Naive thymus-derived CD8-positive, alpha-beta T cell (primary cell): ENCODE data around the gene NELFA. TPM values are rescaled to one million over a fixed set of nuclear protein-coding genes. Genes with fewer than 3 reads are reported as not detected.

ENCODE experiments used
- ATAC-seq, 2 donors: fragments of 150-1000 bp; cut with Tn5 transposase in 1 of 2; sonication (Bioruptor Pico), chemical (Tn5 transposase) in 1 of 2; 1 replicate in 1 of 2; 2 replicates in 1 of 2; pipeline ENCODE4 v1.10.0; 2021; ENCODE audit warnings: mild to moderate bottlenecking in 2 of 2, moderate library complexity in 2 of 2
- POLR2A ChIA-PET: fragments of 350-600 bp; sonication (Branson Sonifier 250); formaldehyde crosslinking; loops from one replicate; lab custom pipeline; 2021; ENCODE audit warnings: antibody characterized with exemption; lab: Charles Lee
- DNase-seq, 10 donors: peaks; one replicate each; pipeline versions ENCODE4 v3.0.0 to v3.0.0-alpha.2; 2020 to 2022
- H3K27ac Mint-ChIP-seq, 10 donors: one replicate each; pipeline ENCODE4 v1.8.0; 2020 to 2022; ENCODE audit warnings: mild to moderate bottlenecking in 10 of 10, mixed read lengths in 10 of 10, moderate library complexity in 4 of 10, inconsistent platforms in 1 of 10
- H3K27me3 Mint-ChIP-seq, 5 donors: one replicate each; pipeline ENCODE4 v1.8.0; 2021 to 2022; ENCODE audit warnings: mixed read lengths in 5 of 5
- H3K36me3 Mint-ChIP-seq, 3 donors: one replicate each; pipeline ENCODE4 v1.8.0; 2020 to 2022; ENCODE audit warnings: mixed read lengths in 3 of 3, mild to moderate bottlenecking in 2 of 3, inconsistent platforms in 1 of 3
- H3K4me1 Mint-ChIP-seq, 4 donors: one replicate each; pipeline ENCODE4 v1.8.0; 2021 to 2022; ENCODE audit warnings: mixed read lengths in 4 of 4
- H3K4me3 Mint-ChIP-seq, 10 donors: one replicate each; pipeline ENCODE4 v1.8.0; 2020 to 2022; ENCODE audit warnings: mild to moderate bottlenecking in 10 of 10, mixed read lengths in 10 of 10, moderate library complexity in 6 of 10, inconsistent platforms in 1 of 10
- H3K9me3 Mint-ChIP-seq, 9 donors: one replicate each; pipeline ENCODE4 v1.8.0; 2020 to 2022; ENCODE audit warnings: mixed read lengths in 9 of 9, mild to moderate bottlenecking in 3 of 9, inconsistent platforms in 1 of 9, moderate library complexity in 1 of 9
- polyA plus RNA-seq, 3 donors: library from polyadenylated mRNA; unstranded; fragments of 300-500 nt; fragmentation: Illumina TruSeq; gene quantifications; one replicate each; pipeline ENCODE4 v1.2.3, GENCODE V29; 2021
- total RNA-seq, 8 experiments: library from RNA in 2 of 8; stranded (reverse) in 2 of 8; gene quantifications; one replicate each; pipeline ENCODE4 v1.2.3 and lab custom pipeline; 2021 to 2026

The NELFA gene
- total and polyA plus RNA-seq, 5 experiments from 2014 or later: 20.1 to 47.9 (median 37.8) TPM

DNA sequence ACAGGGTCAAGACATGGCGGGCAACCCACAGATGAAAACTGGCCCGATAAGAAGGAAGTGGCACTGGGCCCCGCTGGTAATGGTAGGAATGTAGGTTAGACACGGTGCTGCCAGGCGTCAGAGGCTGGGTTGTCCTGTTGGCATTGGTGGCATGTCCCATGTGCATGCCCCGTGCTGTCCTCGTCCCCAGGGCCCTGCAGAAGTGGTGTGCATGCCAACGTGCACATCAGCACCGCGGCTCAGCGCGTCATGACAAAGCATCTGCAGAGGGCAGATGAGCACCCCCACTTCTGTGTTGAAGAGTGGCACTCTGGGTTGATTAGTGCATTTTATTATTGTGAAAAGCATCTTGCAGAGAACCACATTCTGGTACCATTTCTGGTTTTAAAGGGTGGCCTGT is 35.6 kb downstream of the NELFA start:
- ATAC-seq (no peak), DNase-seq (no peak)
- Mint-ChIP-seq H3K27ac (peak overlapping the region in 1 of 10 donors; percentile 36), H3K27me3 (no peaks in the 10 kb centered on the region), H3K9me3 (no peaks in the 10 kb centered on the region), H3K36me3 (peaks cover 0 to 42% (median 10%) of the 10 kb centered on the region in 3 donors), H3K4me3 (no peak overlapping the region), H3K4me1 (peaks cover 0 to 4% (median 0%) of the 10 kb centered on the region in 4 donors)
- POLR2A ChIA-PET: no interaction called here

DNA sequence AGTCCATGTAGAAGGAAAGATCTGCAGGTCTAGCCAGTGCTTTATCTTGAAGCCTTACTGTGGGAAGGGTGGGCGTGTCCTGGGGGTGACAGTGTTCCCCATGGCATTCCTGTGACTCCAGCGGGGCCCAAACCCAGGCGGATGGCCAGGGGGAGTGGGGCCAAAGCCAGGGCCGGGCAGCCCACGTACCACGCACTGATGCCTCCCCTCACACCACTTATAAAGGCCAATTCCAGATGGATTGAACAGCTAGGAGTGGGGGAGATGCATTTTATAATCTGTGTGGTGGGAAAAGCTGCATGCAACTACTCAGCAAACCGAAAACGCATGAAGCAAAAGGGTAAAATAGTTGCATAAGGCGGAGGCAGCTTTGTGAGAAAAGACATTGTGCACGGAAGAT is 36.4 kb downstream of the NELFA start:
- peaks cover 0 to 37% (median 6%) of the 10 kb centered on the region in 3 donors for H3K36me3 Mint-ChIP-seq
- peaks cover 0 to 4% (median 0%) of the 10 kb centered on the region in 4 donors for H3K4me1 Mint-ChIP-seq
- DNase-seq (no peak), ATAC-seq (no peak)
- H3K4me3 Mint-ChIP-seq: no peak overlapping the region
- peak overlapping the region in 1 of 10 donors; percentile 43 for H3K27ac Mint-ChIP-seq
- H3K9me3 Mint-ChIP-seq: no peaks in the 10 kb centered on the region
- no peaks in the 10 kb centered on the region for H3K27me3 Mint-ChIP-seq
- POLR2A ChIA-PET: no interaction called here

DNA sequence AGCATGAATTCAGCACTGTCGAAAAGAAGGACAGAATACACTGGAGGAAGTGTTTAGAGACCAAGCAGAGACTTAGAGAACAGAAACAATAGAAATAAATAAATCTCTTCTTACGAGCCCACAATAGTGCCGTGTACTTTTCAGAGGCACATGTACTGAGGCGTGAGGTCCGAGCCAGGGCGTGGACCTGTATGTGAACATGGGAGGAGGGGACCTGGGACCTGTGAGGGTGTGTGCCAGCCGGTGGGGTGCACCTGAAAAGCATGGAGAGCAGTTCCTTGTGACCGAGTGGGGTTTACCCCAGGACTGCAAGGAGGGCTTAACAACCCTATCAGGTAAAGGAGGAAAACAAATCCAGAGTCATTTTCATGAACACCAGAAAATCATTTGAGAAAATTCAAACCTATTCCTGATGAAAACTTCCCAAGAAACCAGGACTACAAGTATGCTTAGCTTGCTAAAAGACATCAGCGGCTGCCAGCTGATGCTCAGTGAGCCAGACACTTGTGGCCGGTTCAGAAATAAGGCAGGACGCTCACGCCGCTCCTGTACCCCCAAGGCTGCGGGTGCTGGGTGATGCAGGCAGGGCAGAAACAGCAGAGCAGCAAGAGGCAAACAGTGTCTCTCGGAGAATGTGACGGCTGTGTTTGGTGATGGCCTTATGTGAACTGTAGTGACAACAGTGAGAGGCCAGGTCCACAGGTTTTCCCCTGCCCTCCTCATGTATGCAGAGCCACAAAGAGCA is 37.1 kb downstream of the NELFA start:
- POLR2A ChIA-PET: no interaction called here
- Mint-ChIP-seq H3K36me3 (peaks cover 0 to 34% (median 6%) of the 10 kb centered on the region in 3 donors), H3K4me3 (no peak overlapping the region)

DNA sequence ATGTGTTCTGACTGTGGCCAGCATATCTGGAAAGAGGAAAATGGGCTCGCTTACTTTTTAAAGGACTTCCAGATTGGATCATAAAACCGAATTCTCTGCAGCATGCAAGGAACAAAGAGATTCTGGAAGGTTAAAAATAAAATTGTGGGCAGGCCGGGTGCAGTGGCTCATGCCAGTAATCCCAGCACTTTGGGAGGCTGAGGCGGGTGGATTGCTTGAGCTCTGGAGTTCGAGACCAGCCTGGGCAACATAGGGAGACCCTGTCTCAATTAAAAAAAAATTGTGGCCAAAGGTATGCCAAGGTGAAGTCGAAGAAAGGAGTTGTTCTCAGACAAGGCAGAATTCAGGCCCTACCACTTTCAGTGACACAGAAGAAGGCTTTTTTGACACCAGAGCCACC is 37.8 kb downstream of the NELFA start:
- H3K9me3 Mint-ChIP-seq: no peaks in the 10 kb centered on the region
- peaks cover 0 to 4% (median 0%) of the 10 kb centered on the region in 4 donors for H3K4me1 Mint-ChIP-seq
- POLR2A ChIA-PET: no interaction called here
- peak overlapping the region in 2 of 10 donors; percentile 15 to 48 for H3K27ac Mint-ChIP-seq
- no peak overlapping the region for H3K4me3 Mint-ChIP-seq
- ATAC-seq: no peak
- H3K27me3 Mint-ChIP-seq: no peaks in the 10 kb centered on the region
- no peak for DNase-seq
- H3K36me3 Mint-ChIP-seq: peaks cover 0 to 36% (median 3%) of the 10 kb centered on the region in 3 donors

More for the DNA sequence above, 37.1 kb downstream of the NELFA start:
- DNase-seq (no peak), ATAC-seq (no peak)
- Mint-ChIP-seq H3K4me1 (peaks cover 0 to 4% (median 0%) of the 10 kb centered on the region in 4 donors), H3K27me3 (no peaks in the 10 kb centered on the region), H3K27ac (peak overlapping the region in 7 of 10 donors; percentile 2 to 58 (median 43)), H3K9me3 (no peaks in the 10 kb centered on the region)

DNA sequence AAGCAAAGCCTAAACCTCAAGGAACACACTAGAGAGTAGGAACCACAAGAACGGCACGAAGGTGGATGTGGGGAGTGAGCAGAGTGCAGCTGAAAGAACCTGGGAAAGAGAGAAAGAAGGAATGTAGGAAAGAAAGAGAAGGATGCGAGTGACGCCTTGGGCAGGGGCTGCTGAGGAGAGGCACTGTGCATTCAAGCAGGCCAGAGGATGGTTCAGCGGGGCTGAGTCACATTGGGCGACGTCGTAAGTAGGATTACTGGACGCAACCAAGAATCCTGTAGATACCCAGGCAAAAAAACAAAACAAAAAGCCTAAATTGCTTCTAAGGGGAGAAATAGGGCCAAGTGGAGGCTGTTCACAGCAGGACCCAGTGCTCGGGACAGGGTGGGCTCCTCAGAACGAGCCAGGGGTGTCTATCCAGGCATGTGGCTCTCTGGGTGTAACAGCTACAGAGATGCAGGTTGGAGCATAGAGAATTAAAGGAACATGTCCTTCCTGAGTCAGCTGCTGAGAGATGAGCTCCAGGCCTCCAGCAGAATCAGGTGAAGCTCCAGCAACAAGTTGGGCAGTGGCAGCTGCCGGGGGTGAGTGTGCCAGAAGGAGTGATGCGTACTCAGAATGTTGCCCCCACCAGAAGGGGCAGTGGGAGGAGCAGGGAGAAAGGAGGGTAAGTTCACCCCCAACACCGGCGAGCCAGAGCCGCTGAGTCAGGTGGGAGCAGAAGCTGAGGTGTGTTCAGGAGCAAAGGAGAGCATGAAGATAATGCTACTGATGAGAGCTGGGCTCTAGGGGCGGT is 38.6 kb downstream of the NELFA start:
- H3K9me3 Mint-ChIP-seq: no peaks in the 10 kb centered on the region
- no peak for ATAC-seq
- no peak for DNase-seq
- H3K36me3 Mint-ChIP-seq: peaks cover 0 to 35% (median 6%) of the 10 kb centered on the region in 3 donors
- H3K4me3 Mint-ChIP-seq: no peak overlapping the region
- H3K27ac Mint-ChIP-seq: peak overlapping the region in 5 of 10 donors; percentile 7 to 76 (median 19)
- no peaks in the 10 kb centered on the region for H3K27me3 Mint-ChIP-seq
- POLR2A ChIA-PET: no interaction called here
- peaks cover 0 to 4% (median 0%) of the 10 kb centered on the region in 4 donors for H3K4me1 Mint-ChIP-seq

DNA sequence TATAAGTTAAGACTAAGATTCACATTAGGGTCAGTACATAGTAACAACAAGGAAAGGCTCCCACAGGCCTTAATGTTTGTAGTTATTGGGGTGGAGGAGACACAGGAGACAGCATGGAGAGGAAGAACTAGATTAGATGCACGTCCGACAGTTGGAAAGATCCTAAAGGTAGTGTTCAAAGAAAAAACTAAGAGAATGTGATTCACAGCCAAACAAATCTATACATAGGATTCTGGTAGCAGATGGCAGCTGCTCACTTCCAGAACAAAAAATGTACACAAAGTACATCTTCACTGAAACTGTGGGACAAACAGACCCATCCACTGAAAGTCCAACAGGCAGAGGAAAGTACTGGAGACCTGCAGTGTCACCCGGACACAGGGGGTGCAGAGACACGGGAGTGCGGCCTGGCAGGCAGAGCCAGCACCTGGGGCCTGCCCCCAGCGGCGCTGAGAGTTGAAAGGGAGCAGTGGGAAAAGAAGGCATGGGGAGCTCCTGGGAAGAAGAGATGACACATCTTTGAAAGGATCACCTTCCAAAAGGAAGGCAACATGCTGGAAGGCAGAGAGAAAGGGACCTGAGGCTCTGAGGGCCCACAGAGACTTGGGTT is 40.0 kb downstream of the NELFA start:
- H3K4me3 Mint-ChIP-seq: no peak overlapping the region
- POLR2A ChIA-PET: no interaction called here
- no peaks in the 10 kb centered on the region for H3K27me3 Mint-ChIP-seq
- no peaks in the 10 kb centered on the region for H3K9me3 Mint-ChIP-seq
- H3K4me1 Mint-ChIP-seq: peaks cover 0 to 6% (median 0%) of the 10 kb centered on the region in 4 donors
- H3K36me3 Mint-ChIP-seq: peaks cover 0 to 24% (median 4%) of the 10 kb centered on the region in 3 donors
- ATAC-seq (no peak), DNase-seq (no peak)
- peak overlapping the region in 4 of 10 donors; percentile 13 to 44 (median 19) for H3K27ac Mint-ChIP-seq

DNA sequence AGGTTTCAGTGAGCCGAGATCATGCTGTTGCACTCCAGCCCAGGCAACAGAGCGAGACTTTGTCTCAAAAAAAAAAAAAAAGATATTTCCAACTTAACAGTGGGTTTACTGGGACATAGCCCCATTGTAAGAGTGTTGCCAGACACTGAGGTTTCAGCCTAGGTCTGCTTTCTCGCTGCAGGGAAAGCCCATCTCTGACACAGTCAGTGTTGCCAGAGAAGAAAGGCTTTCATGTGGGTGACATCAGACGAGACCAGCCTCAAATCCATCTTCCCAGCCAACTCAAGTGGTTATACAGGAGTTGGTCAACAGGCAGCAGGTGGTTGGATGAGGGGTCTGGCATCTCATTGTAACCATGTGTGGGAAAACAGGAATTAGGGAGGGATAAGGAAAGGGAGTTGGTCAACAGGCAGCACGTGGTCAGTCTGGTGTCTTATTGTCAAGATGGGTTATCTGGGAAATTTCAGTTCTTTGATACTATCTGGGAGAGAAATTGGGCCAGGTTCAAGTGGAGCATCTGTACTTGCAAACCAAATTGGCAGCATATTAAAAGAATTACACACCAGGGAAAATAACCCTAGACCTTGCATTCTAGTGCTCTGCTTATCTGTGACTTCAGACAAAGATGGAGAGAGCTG is 41.1 kb downstream of the NELFA start:
- H3K36me3 Mint-ChIP-seq: peaks cover 0 to 31% (median 6%) of the 10 kb centered on the region in 3 donors
- POLR2A ChIA-PET: no interaction called here
- H3K4me3 Mint-ChIP-seq: no peak overlapping the region
- H3K27ac Mint-ChIP-seq: peak overlapping the region in 4 of 10 donors; percentile 16 to 83 (median 22)
- no peak for ATAC-seq
- H3K9me3 Mint-ChIP-seq: no peaks in the 10 kb centered on the region
- H3K4me1 Mint-ChIP-seq: peaks cover 0 to 6% (median 0%) of the 10 kb centered on the region in 4 donors
- no peaks in the 10 kb centered on the region for H3K27me3 Mint-ChIP-seq
- DNase-seq: no peak

DNA sequence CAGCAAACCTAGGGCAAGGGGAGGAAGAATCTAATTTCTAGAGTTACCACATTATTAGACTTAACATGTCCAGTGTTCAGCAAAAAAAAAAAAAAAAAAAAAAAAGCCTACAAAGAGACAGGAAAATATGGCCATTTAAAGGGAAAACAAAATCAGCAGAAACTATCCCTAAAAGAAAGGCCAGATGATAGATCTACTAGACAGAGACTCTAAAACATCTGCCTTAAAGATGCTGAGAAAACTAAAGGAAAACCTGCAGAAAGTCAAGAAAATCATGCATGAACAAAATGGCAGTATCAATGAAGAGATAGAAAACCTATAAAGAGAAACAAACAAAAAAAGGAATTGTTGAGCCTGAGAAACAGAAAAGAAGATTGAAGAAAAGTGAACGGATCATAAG is 43.8 kb downstream of the NELFA start:
- peaks cover 0 to 4% (median 0%) of the 10 kb centered on the region in 4 donors for H3K4me1 Mint-ChIP-seq
- no peaks in the 10 kb centered on the region for H3K27me3 Mint-ChIP-seq
- peaks cover 0 to 48% (median 12%) of the 10 kb centered on the region in 3 donors for H3K36me3 Mint-ChIP-seq
- H3K9me3 Mint-ChIP-seq: no peaks in the 10 kb centered on the region
- POLR2A ChIA-PET: no interaction called here
- ATAC-seq (no peak), DNase-seq (no peak)
- peak overlapping the region in 3 of 10 donors; percentile 9 to 79 (median 30) for H3K27ac Mint-ChIP-seq
- H3K4me3 Mint-ChIP-seq: no peak overlapping the region

DNA sequence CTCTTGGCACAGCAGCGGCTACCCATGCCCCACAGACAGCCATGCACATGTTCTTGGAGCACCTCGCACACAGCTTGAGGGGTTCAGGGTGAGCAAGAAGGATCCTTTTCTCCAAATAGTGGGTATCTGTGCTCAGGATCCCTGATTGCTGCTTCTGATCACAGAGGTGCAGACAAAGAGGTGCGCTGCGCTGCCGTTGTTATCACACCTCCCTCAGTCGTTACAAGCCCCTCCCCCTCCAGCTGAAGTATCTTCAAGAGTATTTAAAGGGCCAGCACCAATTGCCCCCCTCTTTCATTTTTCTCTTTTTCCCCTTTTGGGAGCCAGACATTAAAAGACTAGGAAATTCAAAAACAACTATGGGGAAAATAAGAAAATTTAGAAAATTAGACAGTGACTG is 44.3 kb downstream of the NELFA start:
- Mint-ChIP-seq H3K27ac (peak overlapping the region in 1 of 10 donors; percentile 30), H3K27me3 (no peaks in the 10 kb centered on the region), H3K9me3 (no peaks in the 10 kb centered on the region), H3K36me3 (peaks cover 0 to 52% (median 15%) of the 10 kb centered on the region in 3 donors), H3K4me1 (peaks cover 0 to 2% (median 0%) of the 10 kb centered on the region in 4 donors), H3K4me3 (no peak overlapping the region)
- DNase-seq (no peak), ATAC-seq (no peak)
- POLR2A ChIA-PET: no interaction called here

DNA sequence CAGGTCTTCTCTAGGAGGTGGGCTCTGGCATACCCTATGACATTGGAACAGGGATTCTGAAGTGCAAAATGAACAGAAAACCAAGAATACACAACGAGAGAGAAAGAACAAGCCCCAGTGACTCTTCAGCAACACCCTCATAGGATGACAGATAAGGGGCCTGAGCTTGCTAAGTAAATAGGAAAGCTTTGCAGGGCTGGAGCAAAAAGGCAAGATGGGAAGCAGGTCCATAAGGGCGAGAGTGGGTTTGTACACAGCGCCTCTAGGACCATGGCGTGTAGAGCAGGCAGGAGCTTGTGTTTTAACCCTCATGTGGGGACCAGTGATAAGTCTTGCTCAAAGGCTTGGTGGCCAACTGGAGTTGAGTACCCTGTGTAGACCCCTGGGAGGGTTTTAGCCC is 45.8 kb downstream of the NELFA start:
- Mint-ChIP-seq H3K27me3 (no peaks in the 10 kb centered on the region), H3K27ac (peak overlapping the region in 1 of 10 donors; percentile 89), H3K36me3 (peaks cover 0 to 59% (median 22%) of the 10 kb centered on the region in 3 donors), H3K4me3 (no peak overlapping the region), H3K9me3 (no peaks in the 10 kb centered on the region), H3K4me1 (peaks cover 0 to 2% (median 0%) of the 10 kb centered on the region in 4 donors)
- no peak for ATAC-seq
- POLR2A ChIA-PET: no interaction called here
- no peak for DNase-seq

DNA sequence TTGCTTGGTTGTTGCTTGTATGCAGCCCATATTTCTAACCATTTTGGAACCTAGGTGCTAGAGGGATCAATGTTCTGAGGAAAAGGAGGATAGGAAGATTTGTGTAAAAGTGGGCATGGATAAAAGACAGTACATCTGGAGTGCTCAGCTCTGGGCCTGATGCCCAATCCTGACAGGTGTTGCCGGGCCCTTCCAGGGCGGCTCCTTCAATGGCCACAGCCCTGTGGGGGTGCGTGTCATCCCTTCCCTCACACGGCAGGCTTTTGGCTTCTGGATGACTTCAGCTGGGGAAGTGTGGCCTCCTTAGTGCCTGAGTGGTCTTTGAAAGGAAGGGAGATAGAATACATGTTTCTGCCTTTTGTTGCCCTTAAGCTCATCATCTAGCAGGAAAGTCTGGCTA is 47.2 kb downstream of the NELFA start:
- POLR2A ChIA-PET: no interaction called here

DNA sequence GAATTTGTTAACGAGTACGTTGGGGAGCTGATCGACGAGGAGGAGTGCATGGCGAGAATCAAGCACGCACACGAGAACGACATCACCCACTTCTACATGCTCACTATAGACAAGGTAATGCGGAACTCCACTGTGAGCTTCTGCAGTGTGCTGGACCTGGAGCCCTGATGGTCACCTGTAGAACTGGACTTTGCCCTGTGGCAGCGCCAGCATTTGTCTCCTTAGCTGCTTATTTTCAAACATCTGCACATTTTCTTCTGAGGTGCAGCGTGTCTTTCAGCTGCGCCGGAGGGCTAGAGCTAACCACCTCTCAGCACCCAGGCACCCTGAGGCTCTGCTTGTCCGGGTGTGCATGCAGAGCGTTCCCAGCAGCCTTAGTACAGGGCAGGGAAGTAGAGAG is 47.7 kb downstream of the NELFA start:
- no peaks in the 10 kb centered on the region for H3K27me3 Mint-ChIP-seq
- no peaks in the 10 kb centered on the region for H3K9me3 Mint-ChIP-seq
- DNase-seq: no peak
- no peak overlapping the region for H3K4me3 Mint-ChIP-seq
- ATAC-seq: no peak
- peak overlapping the region in 1 of 10 donors; percentile 51 for H3K27ac Mint-ChIP-seq
- peaks cover 0 to 65% (median 22%) of the 10 kb centered on the region in 3 donors for H3K36me3 Mint-ChIP-seq
- POLR2A ChIA-PET: no interaction called here
- peaks cover 0 to 6% (median under 1%) of the 10 kb centered on the region in 4 donors for H3K4me1 Mint-ChIP-seq

More for the DNA sequence above, 47.2 kb downstream of the NELFA start:
- Mint-ChIP-seq H3K27me3 (no peaks in the 10 kb centered on the region), H3K36me3 (peaks cover 0 to 65% (median 22%) of the 10 kb centered on the region in 3 donors), H3K9me3 (no peaks in the 10 kb centered on the region), H3K4me1 (peaks cover 0 to 4% (median 0%) of the 10 kb centered on the region in 4 donors), H3K4me3 (no peak overlapping the region), H3K27ac (peak overlapping the region in 1 of 10 donors; percentile 51)
- DNase-seq (no peak), ATAC-seq (no peak)
